GM12878 (cell line): ENCODE measurements around the gene CDKN1C. TPM values are rescaled to one million over a fixed set of nuclear protein-coding genes. Genes with fewer than 3 reads are reported as not detected.

Source experiments
- BHLHE40 ChIP-seq, 2 experiments: fragments of 450-650 bp in 1 of 2; IDR thresholded peaks; 2 replicates each; pipeline ENCODE4 v1.6.1; 2011 to 2017; ENCODE audit warnings: low read depth in 2 of 2, borderline replicate concordance in 1 of 2, improper control_type of control experiment in 1 of 2, low read length in 1 of 2, mild to moderate bottlenecking in 1 of 2
- CHD2 ChIP-seq: IDR thresholded peaks from 2 replicates; pipeline ENCODE4 v1.6.1; 2011; ENCODE audit warnings: low read depth, low read length, improper control_type of control experiment, borderline replicate concordance
- GABPA ChIP-seq: IDR thresholded peaks from 2 replicates; pipeline ENCODE4 v1.6.1; 2014; ENCODE audit warnings: antibody characterized with exemption, low read depth, mild to moderate bottlenecking, inconsistent platforms
- GATAD2B ChIP-seq: fragments of 450-650 bp; conservative IDR thresholded peaks from 2 replicates; pipeline ENCODE4 v1.6.1; 2017; ENCODE audit warnings: low read depth, mild to moderate bottlenecking, moderate library complexity
- HDGF ChIP-seq: fragments of 450-650 bp; IDR thresholded peaks from 2 replicates; pipeline ENCODE4 v1.6.1; 2016; ENCODE audit warnings: antibody characterized with exemption
- IKZF1 ChIP-seq: fragments of 450-650 bp; conservative IDR thresholded peaks from 2 replicates; pipeline ENCODE4 v1.6.1; 2017; ENCODE audit warnings: antibody characterized with exemption, mild to moderate bottlenecking
- IKZF2 ChIP-seq, 2 experiments: fragments of 450-650 bp; IDR thresholded peaks; 2 replicates each; pipeline ENCODE4 v1.6.1; 2017; ENCODE audit warnings: mild to moderate bottlenecking in 2 of 2, moderate library complexity in 2 of 2
- KDM1A ChIP-seq: fragments of 200-600 bp; sonication (generic); IDR thresholded peaks from 2 replicates; pipeline ENCODE4 v1.6.1; 2016; ENCODE audit warnings: borderline replicate concordance
- PAX5 ChIP-seq: IDR thresholded peaks from 2 replicates; pipeline ENCODE4 v1.6.1; 2011; ENCODE audit warnings: low read depth, low read length, borderline replicate concordance
- RAD21 ChIP-seq: IDR thresholded peaks from 2 replicates; pipeline ENCODE4 v1.6.1; 2011; ENCODE audit warnings: mild to moderate bottlenecking, low read depth, low read length, moderate library complexity; ENCODE audit not compliant: insufficient read depth
- RBBP5 ChIP-seq: fragments of 200-600 bp; sonication (generic); conservative IDR thresholded peaks from 2 replicates; pipeline ENCODE4 v1.6.1; 2016
- RCOR1 ChIP-seq: conservative IDR thresholded peaks from 2 replicates; pipeline ENCODE4 v1.6.1; 2012; ENCODE audit warnings: low read depth, low read length, improper control_type of control experiment
- SPI1 ChIP-seq: IDR thresholded peaks from 2 replicates; pipeline ENCODE4 v1.6.1; 2011; ENCODE audit warnings: low read depth, mild to moderate bottlenecking, low read length, moderate library complexity, borderline replicate concordance; ENCODE audit not compliant: insufficient read depth
- STAT3 ChIP-seq: IDR thresholded peaks from 2 replicates; pipeline ENCODE4 v1.6.1; 2011; ENCODE audit warnings: low read depth, low read length, improper control_type of control experiment
- WRNIP1 ChIP-seq: IDR thresholded peaks from 2 replicates; pipeline ENCODE4 v1.6.1; 2011; ENCODE audit warnings: low read depth, low read length, improper control_type of control experiment, borderline replicate concordance
- YY1 ChIP-seq: IDR thresholded peaks from 2 replicates; pipeline ENCODE4 v1.6.1; 2011; ENCODE audit warnings: low read depth, mild to moderate bottlenecking, low read length
- polyA plus RNA-seq, 11 experiments: library from polyadenylated mRNA; depleted of rRNA in 4 of 11; unstranded in 6 of 11; stranded (reverse) in 5 of 11; fragments of >200 nt; fragmentation: Nextera tagmentation in 4 of 11; fragmentation: Illumina TruSeq in 1 of 11; extraction: Ambion mirVana in 4 of 11; extraction: Trizol in 1 of 11; gene quantifications; 1 replicate in 1 of 11; 2 replicates in 10 of 11; pipeline versions ENCODE4 v1.2.1 to v1.2.3, GENCODE V29; 2011 to 2016; ENCODE audit warnings: inconsistent platforms in 2 of 11, missing spikeins in 2 of 11, low read depth in 1 of 11
- total RNA-seq, 4 experiments: library from RNA; depleted of rRNA in 3 of 4; stranded (reverse); fragments of >200 nt in 3 of 4; fragmentation: Illumina TruSeq in 1 of 4; extraction: Trizol in 1 of 4; gene quantifications; 2 replicates each; pipeline versions ENCODE4 v1.2.1 to v1.2.3, GENCODE V29; 2013 to 2021
- TF ChIP-seq, protein P1 (sequence below): fragments of 450-650 bp; IDR thresholded peaks from 2 replicates; pipeline ENCODE4 v1.6.1; 2016; ENCODE audit warnings: mild to moderate bottlenecking, moderate library complexity, borderline replicate concordance
- TF ChIP-seq, protein P2 (sequence below): fragments of 450-650 bp; IDR thresholded peaks from 2 replicates; pipeline ENCODE4 v1.6.1; 2017; ENCODE audit warnings: low read depth, mild to moderate bottlenecking, moderate library complexity

Gene CDKN1C
- total and polyA plus RNA-seq, 10 of the 15 experiments (the other 5 are each of a cell fraction or from before 2014, with no cell fraction given) = 0.05 to 0.21 (median 0.14) TPM; not detected in 7

DNA sequence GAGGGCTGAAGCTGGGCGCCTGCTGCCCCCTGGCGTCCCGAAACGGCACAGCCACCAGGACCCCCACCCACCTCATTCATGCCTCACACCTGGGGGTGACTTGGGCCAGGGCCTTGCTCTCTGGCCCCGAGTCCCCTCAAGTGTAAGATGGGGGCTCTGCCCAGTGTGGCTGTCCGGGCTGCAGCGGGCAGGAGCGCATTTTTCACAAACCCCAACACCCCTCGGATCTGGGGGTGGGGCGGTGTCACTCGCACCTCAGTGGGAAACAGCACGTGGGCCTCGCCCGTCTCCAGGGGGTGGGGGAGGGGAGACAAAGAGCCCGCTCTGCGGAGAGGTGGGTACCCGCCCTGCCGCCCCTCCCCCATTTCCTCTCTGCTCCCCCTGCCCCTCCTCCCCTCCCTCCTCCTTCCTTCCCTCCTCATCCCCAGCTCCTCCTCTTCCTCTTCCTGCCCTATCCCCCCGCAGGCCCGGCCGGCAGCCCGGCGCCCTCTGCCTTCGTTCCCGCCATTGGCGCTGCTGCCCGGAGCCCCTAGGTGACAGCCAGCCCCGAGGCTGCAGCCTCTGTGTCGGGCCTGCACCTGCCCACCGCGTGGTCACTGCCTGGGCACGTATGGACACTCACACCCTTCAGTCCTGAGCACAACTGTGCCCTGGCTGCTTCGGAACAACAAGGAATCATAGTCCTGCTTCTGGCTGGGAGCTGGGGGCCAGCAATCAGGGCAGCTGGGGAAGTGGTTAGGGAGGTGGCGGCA is 6.8 kb upstream of the CDKN1C start (continued):
- TF ChIP-seq PAX5 (no peak), GABPA (peak; percentile 80), RBBP5 (no peak), GATAD2B (peak; percentile 57), SPI1 (0 out of 2 replicates have a peak, but pooled peaks have one; percentile 47), IKZF1 (0 out of 2 replicates have a peak, but pooled peaks have one; percentile 33), CHD2 (0 out of 2 replicates have a peak, but pooled peaks have one; percentile 34), IKZF2 (IDR thresholded peaks at IDR 0.05) (peak in 1 of 2 experiments; percentile 36; a peak in 1 of 4 replicates), RCOR1 (no peak), BHLHE40 (IDR thresholded peaks at IDR 0.05; ENCODE audit: borderline replicate concordance in 1 of 2, low read depth in 2 of 2, low read length in 1 of 2) (peak in 1 of 2 experiments; percentile 24; a peak in 2 of 4 replicates), STAT3 (no peak), RAD21 (peak; percentile 67), YY1 (0 out of 2 replicates have a peak, but pooled peaks have one; percentile 24), HDGF (peak; percentile 33), KDM1A (no peak), WRNIP1 (no peak)
- TF ChIP-seq, protein P1, sequence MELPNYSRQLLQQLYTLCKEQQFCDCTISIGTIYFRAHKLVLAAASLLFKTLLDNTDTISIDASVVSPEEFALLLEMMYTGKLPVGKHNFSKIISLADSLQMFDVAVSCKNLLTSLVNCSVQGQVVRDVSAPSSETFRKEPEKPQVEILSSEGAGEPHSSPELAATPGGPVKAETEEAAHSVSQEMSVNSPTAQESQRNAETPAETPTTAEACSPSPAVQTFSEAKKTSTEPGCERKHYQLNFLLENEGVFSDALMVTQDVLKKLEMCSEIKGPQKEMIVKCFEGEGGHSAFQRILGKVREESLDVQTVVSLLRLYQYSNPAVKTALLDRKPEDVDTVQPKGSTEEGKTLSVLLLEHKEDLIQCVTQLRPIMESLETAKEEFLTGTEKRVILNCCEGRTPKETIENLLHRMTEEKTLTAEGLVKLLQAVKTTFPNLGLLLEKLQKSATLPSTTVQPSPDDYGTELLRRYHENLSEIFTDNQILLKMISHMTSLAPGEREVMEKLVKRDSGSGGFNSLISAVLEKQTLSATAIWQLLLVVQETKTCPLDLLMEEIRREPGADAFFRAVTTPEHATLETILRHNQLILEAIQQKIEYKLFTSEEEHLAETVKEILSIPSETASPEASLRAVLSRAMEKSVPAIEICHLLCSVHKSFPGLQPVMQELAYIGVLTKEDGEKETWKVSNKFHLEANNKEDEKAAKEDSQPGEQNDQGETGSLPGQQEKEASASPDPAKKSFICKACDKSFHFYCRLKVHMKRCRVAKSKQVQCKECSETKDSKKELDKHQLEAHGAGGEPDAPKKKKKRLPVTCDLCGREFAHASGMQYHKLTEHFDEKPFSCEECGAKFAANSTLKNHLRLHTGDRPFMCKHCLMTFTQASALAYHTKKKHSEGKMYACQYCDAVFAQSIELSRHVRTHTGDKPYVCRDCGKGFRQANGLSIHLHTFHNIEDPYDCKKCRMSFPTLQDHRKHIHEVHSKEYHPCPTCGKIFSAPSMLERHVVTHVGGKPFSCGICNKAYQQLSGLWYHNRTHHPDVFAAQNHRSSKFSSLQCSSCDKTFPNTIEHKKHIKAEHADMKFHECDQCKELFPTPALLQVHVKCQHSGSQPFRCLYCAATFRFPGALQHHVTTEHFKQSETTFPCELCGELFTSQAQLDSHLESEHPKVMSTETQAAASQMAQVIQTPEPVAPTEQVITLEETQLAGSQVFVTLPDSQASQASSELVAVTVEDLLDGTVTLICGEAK = peak; percentile 84
- TF ChIP-seq, protein P2, sequence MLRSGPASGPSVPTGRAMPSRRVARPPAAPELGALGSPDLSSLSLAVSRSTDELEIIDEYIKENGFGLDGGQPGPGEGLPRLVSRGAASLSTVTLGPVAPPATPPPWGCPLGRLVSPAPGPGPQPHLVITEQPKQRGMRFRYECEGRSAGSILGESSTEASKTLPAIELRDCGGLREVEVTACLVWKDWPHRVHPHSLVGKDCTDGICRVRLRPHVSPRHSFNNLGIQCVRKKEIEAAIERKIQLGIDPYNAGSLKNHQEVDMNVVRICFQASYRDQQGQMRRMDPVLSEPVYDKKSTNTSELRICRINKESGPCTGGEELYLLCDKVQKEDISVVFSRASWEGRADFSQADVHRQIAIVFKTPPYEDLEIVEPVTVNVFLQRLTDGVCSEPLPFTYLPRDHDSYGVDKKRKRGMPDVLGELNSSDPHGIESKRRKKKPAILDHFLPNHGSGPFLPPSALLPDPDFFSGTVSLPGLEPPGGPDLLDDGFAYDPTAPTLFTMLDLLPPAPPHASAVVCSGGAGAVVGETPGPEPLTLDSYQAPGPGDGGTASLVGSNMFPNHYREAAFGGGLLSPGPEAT = 0 out of 2 replicates have a peak, but pooled peaks have one; percentile 20
